ENCODE results near the gene SYNE1.

The SYNE1 gene

DNA sequence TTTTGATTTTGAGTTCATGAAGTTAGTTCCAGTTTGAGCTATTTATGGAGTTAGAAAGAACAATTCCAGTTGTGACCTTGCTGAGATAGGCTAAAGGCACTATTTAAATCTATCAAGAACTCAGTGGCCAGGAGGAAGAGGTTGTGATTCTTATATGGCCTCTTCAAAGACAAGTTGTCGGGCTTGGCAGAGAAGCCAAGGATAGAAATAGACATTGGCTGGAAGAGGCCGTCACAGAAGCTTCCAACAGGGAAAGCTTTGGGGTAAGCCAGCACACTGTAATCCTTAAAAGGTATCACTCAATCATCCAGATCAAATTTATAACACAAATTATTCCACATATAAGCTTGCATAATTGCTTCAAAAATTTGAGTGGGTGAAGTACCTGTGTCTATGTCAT lies 286.1 kb downstream of the SYNE1 start:
- DNase-seq: no peak
- H3K4me1 Mint-ChIP-seq: peaks cover 6% of the 10 kb centered on the region
- TF ChIP-seq, protein P1, sequence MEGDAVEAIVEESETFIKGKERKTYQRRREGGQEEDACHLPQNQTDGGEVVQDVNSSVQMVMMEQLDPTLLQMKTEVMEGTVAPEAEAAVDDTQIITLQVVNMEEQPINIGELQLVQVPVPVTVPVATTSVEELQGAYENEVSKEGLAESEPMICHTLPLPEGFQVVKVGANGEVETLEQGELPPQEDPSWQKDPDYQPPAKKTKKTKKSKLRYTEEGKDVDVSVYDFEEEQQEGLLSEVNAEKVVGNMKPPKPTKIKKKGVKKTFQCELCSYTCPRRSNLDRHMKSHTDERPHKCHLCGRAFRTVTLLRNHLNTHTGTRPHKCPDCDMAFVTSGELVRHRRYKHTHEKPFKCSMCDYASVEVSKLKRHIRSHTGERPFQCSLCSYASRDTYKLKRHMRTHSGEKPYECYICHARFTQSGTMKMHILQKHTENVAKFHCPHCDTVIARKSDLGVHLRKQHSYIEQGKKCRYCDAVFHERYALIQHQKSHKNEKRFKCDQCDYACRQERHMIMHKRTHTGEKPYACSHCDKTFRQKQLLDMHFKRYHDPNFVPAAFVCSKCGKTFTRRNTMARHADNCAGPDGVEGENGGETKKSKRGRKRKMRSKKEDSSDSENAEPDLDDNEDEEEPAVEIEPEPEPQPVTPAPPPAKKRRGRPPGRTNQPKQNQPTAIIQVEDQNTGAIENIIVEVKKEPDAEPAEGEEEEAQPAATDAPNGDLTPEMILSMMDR (IDR thresholded peaks at IDR 0.05): no peak
- H3K4me3 Mint-ChIP-seq: no peak overlapping the region
- no peak overlapping the region for H3K27ac Mint-ChIP-seq
- peaks cover 5% of the 10 kb centered on the region for H3K9me3 Mint-ChIP-seq
- peaks cover 5% of the 10 kb centered on the region for H3K36me3 Mint-ChIP-seq (ENCODE audit: low read depth)
- H3K27me3 Mint-ChIP-seq (ENCODE audit: low read depth, poor library complexity): no peaks in the 10 kb centered on the region

DNA sequence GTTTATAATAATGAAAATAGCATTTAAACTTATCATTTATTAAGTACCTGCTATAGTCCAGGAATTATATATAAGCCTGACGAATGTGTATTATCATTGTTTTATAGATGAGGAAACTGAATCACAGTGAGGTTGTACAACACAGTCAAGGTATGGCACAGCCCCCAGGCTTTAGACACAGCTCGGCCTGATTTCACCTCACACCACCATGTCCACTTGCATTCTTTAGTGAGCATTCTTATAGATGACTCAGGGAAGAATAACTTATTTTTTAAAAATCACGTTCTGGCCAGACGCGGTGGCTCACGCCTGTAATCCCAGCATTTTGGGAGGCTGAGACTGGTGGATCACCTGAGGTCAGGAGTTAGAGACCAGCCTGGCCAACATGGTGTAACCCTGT lies 289.0 kb downstream of the SYNE1 start:
- Mint-ChIP-seq H3K27ac (no peak overlapping the region), H3K4me3 (no peak overlapping the region), H3K9me3 (peaks cover 5% of the 10 kb centered on the region), H3K36me3 (ENCODE audit: low read depth) (peaks cover 5% of the 10 kb centered on the region), H3K27me3 (ENCODE audit: low read depth, poor library complexity) (no peaks in the 10 kb centered on the region), H3K4me1 (peaks cover 6% of the 10 kb centered on the region)
- no peak for DNase-seq
- TF ChIP-seq, protein P1 (IDR thresholded peaks at IDR 0.05): no peak

DNA sequence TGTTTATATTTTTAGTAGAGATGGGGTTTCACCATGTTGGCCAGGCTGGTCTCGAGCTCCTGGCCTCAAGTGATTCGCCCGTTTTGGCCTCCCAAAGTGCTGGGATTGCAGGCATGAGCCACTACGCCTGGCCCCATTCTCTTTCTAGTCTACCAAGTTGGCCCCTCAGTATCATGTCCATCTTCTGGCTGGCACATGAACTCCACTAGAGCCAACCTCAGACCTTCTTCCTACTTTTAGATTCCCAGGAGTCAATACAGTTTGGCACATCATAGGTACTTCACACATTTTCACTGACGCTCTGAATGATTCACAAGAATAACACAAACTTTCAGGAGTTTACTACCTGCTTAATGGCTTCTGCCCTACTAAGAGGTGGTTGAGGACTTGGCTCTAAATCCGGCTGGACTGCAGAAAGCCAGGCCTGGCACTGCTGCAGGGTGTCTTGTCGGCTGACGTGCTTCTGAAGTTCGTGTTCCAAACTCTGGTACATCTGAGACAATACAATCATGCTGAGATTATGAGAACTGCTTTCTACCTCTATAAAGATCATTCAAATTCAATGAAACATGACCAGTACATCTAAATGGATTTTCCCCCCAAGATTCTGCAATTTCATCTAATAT lies 293.3 kb downstream of the SYNE1 start:
- peaks cover 5% of the 10 kb centered on the region for H3K36me3 Mint-ChIP-seq (ENCODE audit: low read depth)
- no peaks in the 10 kb centered on the region for H3K4me1 Mint-ChIP-seq
- no peak overlapping the region for H3K27ac Mint-ChIP-seq
- peaks cover 4% of the 10 kb centered on the region for H3K27me3 Mint-ChIP-seq (ENCODE audit: low read depth, poor library complexity)
- no peak overlapping the region for H3K4me3 Mint-ChIP-seq
- TF ChIP-seq, protein P1 (IDR thresholded peaks at IDR 0.05): no peak
- H3K9me3 Mint-ChIP-seq: peaks cover 5% of the 10 kb centered on the region
- no peak for DNase-seq

DNA sequence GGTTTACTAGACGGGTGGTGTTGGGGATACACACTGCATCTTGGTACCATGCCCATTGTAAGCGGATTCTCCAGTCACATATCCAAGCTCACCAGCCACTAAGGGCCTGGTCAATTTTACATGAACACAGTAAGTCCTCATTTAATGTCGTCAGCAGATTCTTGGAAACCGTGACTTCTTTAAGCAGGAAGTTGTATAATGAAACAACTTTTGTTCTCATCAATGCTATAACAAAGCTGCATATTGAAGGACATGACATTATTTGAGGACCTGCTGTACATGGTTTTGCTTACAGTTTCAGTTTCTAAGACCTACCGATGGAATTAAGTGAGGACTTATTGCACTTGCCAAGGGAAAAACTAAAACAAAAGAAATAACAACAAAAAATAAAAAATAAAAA lies 295.6 kb downstream of the SYNE1 start:
- H3K27ac Mint-ChIP-seq: no peak overlapping the region
- no peak for DNase-seq
- no peaks in the 10 kb centered on the region for H3K9me3 Mint-ChIP-seq
- no peaks in the 10 kb centered on the region for H3K4me1 Mint-ChIP-seq
- H3K36me3 Mint-ChIP-seq (ENCODE audit: low read depth): no peaks in the 10 kb centered on the region
- H3K4me3 Mint-ChIP-seq: no peak overlapping the region
- H3K27me3 Mint-ChIP-seq (ENCODE audit: low read depth, poor library complexity): peaks cover 4% of the 10 kb centered on the region
- TF ChIP-seq, protein P1 (IDR thresholded peaks at IDR 0.05): no peak

DNA sequence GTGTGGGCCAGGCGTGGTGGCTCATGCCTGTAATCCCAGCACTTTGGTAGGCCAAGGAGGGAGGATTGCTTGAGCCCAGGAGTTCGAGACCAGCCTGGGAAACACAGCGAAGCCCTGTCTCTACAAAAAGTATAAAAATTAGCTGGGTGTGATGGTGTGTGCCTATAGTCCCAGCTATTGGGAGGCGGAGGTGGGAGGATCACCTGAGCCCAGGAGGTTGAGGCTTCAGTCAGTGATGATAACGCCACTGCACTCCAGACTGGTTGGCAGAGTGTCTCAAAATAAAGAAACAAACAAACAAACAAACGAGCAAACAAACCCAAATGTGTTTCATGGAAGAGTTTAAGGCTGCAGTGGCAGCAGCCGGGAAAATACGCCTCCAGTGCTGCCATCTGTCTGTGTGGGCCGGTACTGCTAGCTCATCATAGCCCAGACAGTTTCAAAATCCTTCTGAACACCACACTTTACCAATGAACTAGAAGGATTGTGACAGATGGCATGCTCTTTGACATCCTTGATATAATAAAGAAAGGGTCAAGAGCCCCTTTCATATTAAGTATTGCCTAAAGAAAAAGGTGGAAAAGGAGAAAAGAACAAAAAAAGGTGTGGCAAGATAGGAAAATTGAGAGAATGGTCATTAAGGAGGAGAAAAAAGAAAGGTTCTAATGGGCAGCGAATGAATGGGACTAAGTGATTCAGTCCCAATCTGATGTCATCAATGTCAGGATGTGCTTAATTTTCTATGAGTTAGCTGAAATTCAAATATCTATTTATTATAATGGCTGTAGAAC lies 298.6 kb downstream of the SYNE1 start:
- DNase-seq: peak; percentile 66
- Mint-ChIP-seq H3K4me1 (no peaks in the 10 kb centered on the region), H3K4me3 (no peak overlapping the region), H3K27me3 (ENCODE audit: low read depth, poor library complexity) (peaks cover 7% of the 10 kb centered on the region), H3K36me3 (ENCODE audit: low read depth) (no peaks in the 10 kb centered on the region), H3K9me3 (no peaks in the 10 kb centered on the region), H3K27ac (peak overlapping the region; percentile 70)
- TF ChIP-seq, protein P1 (IDR thresholded peaks at IDR 0.05): peak; percentile 87

All from nephron progenitor cell (in vitro differentiated cells).